GM12801 (cell line): ENCODE results near the gene TMEM120B.

Experiments used
- TF ChIP-seq, protein P1 (sequence below): IDR thresholded peaks from one replicate; pipeline ENCODE4 v1.5.1; 2011; ENCODE audit warnings: control low read depth; ENCODE audit not compliant: insufficient read length; ENCODE audit errors: extremely low read depth

The TMEM120B gene

DNA sequence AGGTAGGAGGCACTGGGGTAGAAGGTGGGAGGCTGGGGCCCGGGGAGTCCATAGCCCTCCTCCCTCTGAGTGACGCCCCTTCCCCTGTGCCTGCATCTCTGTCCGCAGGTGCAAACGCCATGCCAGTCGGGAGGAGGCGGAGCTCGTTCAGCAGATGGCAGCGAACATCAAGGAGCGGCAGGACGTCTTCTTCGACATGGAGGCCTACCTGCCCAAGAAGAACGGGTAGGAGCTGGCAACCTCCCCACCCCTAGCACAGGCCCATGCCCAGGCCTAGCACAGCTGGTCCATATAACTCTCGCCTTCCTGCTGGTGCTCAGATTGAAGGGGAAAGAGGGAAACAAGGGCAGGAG, 35.6 kb downstream of the TMEM120B start:
- TF ChIP-seq, protein P1, sequence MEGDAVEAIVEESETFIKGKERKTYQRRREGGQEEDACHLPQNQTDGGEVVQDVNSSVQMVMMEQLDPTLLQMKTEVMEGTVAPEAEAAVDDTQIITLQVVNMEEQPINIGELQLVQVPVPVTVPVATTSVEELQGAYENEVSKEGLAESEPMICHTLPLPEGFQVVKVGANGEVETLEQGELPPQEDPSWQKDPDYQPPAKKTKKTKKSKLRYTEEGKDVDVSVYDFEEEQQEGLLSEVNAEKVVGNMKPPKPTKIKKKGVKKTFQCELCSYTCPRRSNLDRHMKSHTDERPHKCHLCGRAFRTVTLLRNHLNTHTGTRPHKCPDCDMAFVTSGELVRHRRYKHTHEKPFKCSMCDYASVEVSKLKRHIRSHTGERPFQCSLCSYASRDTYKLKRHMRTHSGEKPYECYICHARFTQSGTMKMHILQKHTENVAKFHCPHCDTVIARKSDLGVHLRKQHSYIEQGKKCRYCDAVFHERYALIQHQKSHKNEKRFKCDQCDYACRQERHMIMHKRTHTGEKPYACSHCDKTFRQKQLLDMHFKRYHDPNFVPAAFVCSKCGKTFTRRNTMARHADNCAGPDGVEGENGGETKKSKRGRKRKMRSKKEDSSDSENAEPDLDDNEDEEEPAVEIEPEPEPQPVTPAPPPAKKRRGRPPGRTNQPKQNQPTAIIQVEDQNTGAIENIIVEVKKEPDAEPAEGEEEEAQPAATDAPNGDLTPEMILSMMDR: no peak

DNA sequence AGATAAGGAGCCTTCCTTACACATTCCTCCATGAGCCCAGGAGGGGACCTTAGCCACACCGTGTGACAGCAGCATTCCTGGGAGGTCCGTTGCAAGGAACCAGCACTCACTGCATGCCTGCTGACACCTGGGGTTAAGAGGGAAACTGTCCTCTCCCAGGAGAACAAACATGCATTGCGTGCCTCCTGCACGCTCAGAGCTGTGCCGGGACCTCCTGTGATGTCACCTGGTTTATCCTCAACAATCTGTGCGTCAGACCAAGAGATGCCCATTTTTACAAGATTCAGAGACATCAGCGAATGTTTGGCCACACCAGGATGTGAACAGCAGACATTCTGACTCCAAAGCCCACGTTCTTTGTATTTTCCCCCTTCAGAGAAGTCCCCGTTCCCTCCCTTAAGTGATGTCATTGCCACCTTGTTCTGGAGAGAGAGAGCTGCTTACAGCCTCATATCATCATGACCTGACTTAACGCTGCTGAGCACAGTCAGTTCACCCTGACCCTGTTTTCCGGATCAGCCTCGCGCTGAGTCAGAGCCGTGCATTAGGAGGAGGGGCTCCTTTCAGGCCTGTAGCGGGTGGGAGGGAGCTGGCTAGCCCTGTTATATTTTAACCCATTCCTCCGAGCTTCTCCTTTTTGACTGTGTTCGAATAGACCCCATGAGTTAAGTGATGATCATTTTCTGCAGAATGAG, 36.2 kb downstream of the TMEM120B start:
- TF ChIP-seq, protein P1: no peak

DNA sequence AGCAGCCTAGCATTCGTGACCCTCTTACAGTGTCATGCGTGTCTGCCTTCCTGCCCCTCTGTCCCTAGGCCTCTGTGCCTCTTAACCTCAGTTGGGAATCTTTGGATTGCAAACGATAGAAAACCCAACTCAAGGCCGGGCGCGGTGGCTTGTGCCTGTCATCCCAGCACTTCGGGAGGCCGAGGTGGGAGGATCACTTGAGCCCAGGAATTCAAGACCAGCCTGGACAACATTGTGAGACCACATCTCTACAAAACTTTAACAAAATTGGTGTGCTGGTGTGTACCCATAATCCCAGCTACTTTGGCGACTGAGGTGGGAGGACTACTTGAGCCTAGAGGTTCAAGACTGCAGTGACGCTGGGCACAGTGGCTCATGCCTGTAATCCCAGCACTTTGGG, 36.7 kb downstream of the TMEM120B start:
- TF ChIP-seq, protein P1: no peak

DNA sequence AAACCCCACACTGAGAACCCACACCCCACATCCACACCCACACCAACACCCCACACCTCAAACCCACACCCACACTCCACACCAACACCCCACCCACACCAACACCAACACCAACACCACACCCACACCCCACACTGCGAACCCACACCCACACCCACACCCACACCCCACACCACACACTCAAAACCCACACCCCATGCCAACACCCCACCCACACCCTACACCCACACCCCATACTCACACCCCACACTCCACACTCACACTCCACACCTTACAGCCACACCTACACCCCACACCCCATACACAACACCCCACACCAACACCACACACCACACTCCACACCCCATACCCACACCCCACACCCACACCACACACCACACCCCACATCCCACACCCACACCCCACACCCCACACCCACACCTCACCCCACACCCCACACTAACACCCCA, 38.0 kb downstream of the TMEM120B start:
- TF ChIP-seq, protein P1: no peak

DNA sequence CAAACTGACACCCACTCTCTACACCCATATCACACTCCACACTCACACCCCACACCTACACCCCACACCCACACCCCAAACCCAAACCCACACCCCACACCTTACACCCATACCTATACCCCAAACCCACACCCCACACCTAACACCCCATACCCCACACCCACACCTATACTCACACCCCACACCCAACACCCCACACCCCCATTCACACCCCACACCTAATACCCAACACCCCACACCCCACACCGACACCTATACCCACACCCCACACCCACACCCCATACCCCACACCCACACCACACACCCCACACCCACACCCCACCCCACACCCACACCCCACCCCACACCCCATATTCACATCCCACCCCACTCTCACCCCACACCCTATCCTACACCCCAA, 38.5 kb downstream of the TMEM120B start:
- TF ChIP-seq, protein P1: no peak

GRCh38 chr12:121751749-121752351, 39.3 kb downstream of the TMEM120B start:
- TF ChIP-seq, protein P1: no peak

DNA sequence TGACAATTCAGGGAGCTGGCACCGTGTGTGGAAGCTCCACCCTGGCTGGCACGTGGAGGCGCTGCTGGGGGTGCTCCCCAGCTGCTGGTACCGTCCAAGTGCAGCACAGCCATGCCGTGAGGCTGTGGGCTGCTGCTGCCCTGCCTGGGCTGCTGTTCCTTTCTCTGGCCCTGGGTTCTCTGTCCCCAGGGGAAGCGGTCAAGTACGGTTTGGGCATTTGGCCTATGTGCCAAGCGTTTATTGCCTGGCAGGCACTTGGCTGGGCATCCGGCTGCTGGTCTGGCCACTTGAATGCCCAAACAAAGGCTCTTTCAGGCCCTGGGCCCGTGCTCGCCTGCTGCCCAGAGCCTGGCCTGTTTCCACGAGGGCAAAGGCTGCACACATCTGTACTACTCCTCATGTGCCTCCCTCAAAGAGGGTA, 41.3 kb downstream of the TMEM120B start:
- TF ChIP-seq, protein P1: no peak
